DOHH2 (cell line): ENCODE results near the gene PPP2R2C.

Experiments
- CTCF ChIP-seq: fragments of 200-600 bp; sonication (generic); IDR thresholded peaks from one replicate; pipeline ENCODE4 v1.5.1; 2014; ENCODE audit warnings: antibody characterized with exemption, mild to moderate bottlenecking, low read depth, low read length; ENCODE audit not compliant: poor library complexity, severe bottlenecking
- EZH2phosphoT487 ChIP-seq: fragments of 200-600 bp; sonication (generic); IDR thresholded peaks from 2 replicates; pipeline ENCODE4 v1.6.1; 2017; ENCODE audit warnings: borderline replicate concordance, mild to moderate bottlenecking, antibody characterized with exemption, low read length, moderate library complexity, mixed read lengths

DNA sequence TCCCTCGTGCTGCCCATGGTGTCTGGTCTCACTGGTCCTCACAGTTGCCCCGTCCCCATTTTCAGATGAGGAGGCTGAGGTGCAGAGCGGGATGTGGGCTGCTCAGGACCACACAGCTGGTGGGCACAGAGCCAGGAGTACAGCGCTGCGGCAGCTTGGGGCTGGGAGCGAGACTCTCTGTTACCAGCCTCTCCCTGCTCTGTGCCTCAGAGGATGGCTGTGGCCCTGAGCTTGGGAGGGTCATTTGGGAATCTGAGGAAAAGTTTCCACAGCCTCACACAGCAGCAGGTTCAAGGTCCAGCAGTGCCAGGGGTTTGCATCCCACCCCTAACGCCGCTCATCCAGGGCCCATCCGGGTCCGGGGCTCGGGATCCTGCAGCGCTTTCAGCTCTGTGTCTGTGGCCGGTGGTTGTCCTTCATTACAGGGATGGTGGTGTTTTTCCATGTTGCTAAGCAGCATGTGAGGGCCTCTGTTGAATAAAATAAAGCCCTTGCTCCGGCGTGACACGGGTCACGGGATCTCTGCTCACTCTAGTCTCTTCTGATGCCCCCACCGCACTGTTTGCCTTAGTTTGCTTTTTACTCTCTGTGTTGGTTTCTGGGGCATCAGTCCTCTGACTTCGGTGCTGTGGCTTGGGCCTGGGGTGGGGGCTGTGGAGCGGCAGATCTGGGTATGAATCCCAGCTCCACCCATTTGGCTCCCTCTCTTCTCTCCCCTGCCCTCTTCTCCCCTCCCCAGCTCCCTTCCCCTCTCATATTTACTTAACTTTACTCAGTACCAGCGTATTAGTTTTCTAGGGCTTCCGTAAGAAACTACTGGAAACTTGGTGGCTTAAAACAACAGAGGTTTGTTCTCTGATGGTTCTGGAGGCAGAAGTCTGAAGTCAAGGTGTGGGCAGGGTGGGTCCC lies 196.3 kb downstream of the PPP2R2C start:
- TF ChIP-seq CTCF (no peak), EZH2phosphoT487 (no peak)
